ENCODE results near the gene CNTNAP2. TPM values are rescaled to one million over a fixed set of nuclear protein-coding genes. Genes with fewer than 3 reads are reported as not detected.
A peak's percentile ranks its signal among the peaks of the same experiment; 100 is the strongest.

Gene CNTNAP2
- total RNA-seq, 1 donor from 2014 or later = 0.48 TPM

GRCh38 chr7:148144827-148145226 is 2028.2 kb downstream of the CNTNAP2 start:
- ATAC-seq (ENCODE audit: poor library complexity) (no peak), DNase-seq (no peak)
- intact Hi-C loops (cut with DNase I) = no loop called here

DNA sequence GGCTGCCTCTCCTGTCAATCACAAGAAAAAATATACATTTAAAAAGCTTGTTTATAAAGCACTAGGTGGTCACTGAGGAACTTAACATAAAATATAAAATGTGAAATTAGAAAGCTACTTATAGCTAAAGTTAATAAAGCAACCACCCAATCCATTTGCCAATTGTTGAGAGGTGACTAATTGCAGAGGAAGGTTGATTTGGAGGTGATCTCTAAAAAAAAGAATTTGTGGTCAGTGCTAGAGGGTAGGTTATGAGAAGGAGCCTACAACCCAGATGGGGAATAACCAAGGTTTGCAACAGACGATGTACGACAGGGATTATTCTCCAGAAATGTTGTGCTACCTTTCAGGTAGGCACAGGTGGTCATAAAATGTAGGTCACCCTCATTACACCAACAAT is 2029.7 kb downstream of the CNTNAP2 start:
- intact Hi-C loops (cut with DNase I) = no loop called here
- DNase-seq = no peak
- ATAC-seq (ENCODE audit: poor library complexity) = no peak

DNA sequence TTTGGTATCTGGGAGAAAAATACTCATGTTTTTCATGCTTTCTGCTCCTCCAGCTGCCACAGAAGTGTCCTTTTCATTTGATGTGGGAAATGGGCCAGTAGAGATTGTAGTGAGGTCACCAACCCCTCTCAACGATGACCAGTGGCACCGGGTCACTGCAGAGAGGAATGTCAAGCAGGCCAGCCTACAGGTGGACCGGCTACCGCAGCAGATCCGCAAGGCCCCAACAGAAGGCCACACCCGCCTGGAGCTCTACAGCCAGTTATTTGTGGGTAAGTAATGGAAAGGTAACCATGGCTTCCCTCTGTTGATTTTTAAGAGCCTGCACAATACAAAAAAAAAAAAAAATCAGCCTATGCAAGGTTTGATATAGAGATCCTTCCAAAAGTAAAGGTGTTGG is 2030.8 kb downstream of the CNTNAP2 start:
- ATAC-seq (ENCODE audit: poor library complexity) (no peak), DNase-seq (no peak)
- intact Hi-C loops (cut with DNase I) = no loop called here

- no peak for ATAC-seq (ENCODE audit: poor library complexity)
- no peak for DNase-seq
- intact Hi-C loops (cut with DNase I) = no loop called here
These were observed 2031.9 kb downstream of the CNTNAP2 start for GRCh38 chr7:148148456-148148855.

DNA sequence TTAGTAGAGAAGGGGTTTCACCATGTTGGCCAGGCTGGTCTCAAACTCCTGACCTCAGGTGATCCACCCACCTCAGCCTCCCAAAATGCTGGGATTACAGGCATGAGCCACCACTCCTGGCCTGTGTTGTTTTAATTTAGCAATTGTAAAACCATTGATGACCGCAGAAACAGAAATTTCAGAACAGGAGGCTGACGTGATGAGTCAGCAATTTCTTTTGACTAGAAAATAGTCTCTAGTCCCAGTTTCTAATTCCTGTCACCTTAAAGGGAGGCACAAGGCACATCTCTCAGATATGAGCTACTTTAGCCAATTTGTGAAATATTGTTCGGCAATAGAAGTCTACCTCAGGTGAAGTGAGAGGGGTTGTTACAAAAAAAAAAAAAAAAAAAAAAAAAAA is 2033.1 kb downstream of the CNTNAP2 start:
- DNase-seq = no peak
- intact Hi-C loops (cut with DNase I) = no loop called here
- ATAC-seq (ENCODE audit: poor library complexity) = no peak

DNA sequence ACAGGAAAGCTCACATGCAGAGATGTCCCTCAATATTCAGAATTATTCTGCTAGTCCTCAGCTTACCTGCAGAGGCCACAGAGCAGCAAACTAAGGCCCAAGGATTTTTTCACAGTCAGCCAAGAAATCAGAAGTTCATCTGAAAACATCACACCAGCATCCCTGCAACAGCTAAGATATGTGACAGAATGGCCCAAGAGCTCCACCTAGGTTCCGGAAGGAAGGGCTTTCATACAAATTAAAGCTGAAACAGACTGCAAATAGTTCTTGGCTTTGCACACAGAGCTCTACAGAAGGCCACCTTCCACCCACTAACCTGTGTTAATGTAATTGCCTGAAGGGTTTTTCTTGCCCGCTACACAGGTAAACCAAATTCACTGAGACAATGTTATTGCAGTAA is 2035.2 kb downstream of the CNTNAP2 start:
- intact Hi-C loops (cut with DNase I) = no loop called here
- ATAC-seq (ENCODE audit: poor library complexity) (no peak), DNase-seq (no peak)

DNA sequence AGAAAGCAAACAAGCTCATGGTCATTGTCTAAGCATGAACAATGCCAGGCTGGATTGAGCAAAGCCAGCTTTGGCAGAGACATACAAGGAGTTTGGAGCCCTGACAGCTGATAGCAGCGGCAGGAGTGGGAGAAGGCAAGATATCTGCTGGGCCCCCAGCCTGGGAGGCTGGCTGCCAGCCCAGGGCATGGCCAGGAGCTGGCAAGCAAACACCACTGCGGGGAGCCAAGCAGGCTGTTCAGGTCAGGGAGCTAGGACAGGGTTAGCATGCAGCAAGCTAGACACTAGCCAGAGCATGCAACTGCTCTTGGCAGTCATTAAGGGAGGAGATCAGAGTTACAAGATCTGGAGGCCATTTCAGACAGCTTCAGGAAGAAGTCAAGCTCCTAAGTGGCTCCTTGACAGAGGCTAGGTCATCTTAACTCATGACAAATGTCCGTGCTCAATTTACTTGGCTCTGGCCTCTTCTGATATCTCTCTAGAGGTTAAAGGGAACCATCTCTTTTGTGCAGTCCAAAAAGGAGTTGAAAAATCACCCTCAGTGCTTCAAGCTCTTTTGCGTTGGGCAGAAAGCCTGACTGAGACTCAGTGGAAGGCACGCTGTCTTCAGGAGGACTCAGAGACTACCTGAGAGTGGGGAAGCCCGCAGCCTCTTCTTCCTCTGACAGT is 2037.1 kb downstream of the CNTNAP2 start:
- intact Hi-C loops (cut with DNase I) = no loop called here
- DNase-seq (peak; percentile 86), ATAC-seq (ENCODE audit: poor library complexity) (peak; percentile 98)

GRCh38 chr7:148155000-148155399 is 2038.4 kb downstream of the CNTNAP2 start:
- no peak for ATAC-seq (ENCODE audit: poor library complexity)
- no peak for DNase-seq
- intact Hi-C loops (cut with DNase I) = no loop called here

GRCh38 chr7:148155826-148156225 is 2039.2 kb downstream of the CNTNAP2 start:
- ATAC-seq (ENCODE audit: poor library complexity) (no peak), DNase-seq (no peak)
- intact Hi-C loops (cut with DNase I) = no loop called here

DNA sequence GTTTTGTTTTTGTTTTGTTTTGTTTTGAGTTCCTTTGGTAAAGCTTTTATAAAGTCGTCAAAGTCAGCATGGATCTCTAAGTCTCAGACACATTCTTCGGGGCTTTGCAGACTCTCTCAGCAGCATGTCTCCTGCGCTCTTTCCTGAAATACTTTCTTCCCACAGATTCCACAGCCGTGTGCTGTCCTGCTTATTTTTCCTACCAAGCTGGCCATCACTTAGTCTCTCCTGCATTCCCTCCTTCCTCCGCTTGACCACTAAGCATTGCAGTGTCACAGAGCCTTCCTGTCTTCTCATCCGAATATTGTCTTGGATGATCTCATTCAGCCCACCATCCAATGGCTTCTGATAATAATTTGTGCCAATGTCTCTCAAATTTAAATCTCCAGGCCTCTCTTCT is 2039.6 kb downstream of the CNTNAP2 start:
- intact Hi-C loops (cut with DNase I) = no loop called here
- ATAC-seq (ENCODE audit: poor library complexity) (no peak), DNase-seq (no peak)

DNA sequence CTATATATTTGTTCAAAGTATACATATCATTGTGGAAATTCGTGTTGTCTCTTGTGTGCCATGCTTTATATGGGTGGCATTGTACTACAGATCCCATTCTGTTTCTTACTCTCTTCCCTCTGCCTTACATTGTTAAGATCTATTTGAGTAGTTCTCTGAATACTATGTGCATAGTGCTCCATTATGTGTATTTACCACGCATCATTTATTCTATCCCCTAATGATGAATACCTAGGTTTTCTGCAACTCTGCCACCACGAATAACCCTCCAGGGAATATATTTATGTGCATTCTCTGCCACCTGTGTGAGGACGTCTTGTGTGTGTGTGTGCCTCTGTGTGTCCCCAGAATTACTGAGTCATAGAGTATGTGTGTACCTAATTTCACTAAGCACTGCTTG is 2042.7 kb downstream of the CNTNAP2 start:
- ATAC-seq (ENCODE audit: poor library complexity) (no peak), DNase-seq (no peak)
- intact Hi-C loops (cut with DNase I) = no loop called here

- DNase-seq (no peak), ATAC-seq (ENCODE audit: poor library complexity) (no peak)
- intact Hi-C loops (cut with DNase I) = no loop called here
These were observed 2045.2 kb downstream of the CNTNAP2 start for GRCh38 chr7:148161776-148162175.

GRCh38 chr7:148162808-148163207 is 2046.2 kb downstream of the CNTNAP2 start:
- no peak for DNase-seq
- ATAC-seq (ENCODE audit: poor library complexity) = no peak
- intact Hi-C loops (cut with DNase I) = no loop called here

GRCh38 chr7:148163246-148163645 is 2046.6 kb downstream of the CNTNAP2 start:
- ATAC-seq (ENCODE audit: poor library complexity) (no peak), DNase-seq (no peak)
- intact Hi-C loops (cut with DNase I) = no loop called here

- intact Hi-C loops (cut with DNase I) = no loop called here
These were observed 2056.3 kb downstream of the CNTNAP2 start for GRCh38 chr7:148172920-148173319.

DNA sequence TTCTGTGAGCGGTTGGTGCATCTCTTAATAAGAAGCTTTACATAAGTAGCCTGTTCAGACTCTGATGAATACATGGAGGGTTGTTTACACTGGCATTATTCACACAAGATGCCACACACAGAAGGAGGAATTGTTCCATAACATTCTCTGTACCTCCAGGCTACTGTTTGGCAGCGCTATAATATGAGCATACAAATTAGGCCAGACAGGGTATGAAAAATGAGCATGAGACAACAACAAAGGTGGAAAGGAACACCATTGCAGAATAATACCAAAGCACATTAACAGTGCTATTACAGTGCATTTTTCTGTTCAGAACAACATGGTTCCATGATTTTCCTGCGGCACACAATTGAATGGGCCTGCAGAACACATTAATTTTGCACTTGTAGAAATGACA is 2056.8 kb downstream of the CNTNAP2 start:
- intact Hi-C loops (cut with DNase I) = no loop called here
- DNase-seq (no peak), ATAC-seq (ENCODE audit: poor library complexity) (no peak)

More at GRCh38 chr7:148172920-148173319, 2056.3 kb downstream of the CNTNAP2 start:
- ATAC-seq (ENCODE audit: poor library complexity) = no peak
- no peak for DNase-seq

DNA sequence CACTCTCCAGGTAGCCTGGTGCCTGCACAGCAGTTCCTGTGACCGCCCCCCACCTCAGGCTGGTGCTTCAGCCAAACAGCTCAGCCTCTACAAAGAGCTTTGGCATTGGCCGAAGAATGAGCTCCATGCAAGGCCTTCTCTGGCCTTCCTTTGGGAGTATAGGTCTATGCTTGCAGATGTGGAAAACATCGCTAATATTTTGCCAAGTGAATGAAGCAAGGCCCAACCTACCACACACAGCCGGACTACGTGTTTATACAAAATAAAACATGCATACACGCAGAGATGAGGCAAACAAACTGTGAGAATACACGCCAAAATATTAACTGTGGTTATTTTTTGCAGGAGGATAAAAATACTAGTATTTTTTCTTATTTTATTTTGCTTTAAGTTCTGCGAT is 2057.8 kb downstream of the CNTNAP2 start:
- intact Hi-C loops (cut with DNase I) = no loop called here
- no peak for DNase-seq
- ATAC-seq (ENCODE audit: poor library complexity) = no peak

DNA sequence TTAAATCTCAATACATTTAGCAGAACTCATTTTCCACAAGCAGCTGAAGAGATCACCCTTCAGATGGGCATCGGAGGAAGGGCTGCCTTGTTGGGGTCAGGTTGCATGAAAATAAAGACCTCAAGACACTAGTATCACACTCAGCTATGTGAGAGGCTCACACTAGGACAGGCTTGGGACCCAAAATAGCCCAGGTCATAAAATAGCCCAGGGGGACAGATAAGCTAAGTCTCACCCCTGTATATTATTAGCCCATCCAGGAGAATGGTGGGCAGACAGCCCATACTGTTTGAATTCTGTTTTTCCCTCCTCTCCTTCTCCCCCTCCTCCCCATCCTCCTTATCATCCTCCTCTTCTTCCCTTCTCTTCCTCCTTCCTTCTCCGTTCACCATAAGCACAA is 2058.9 kb downstream of the CNTNAP2 start:
- intact Hi-C loops (cut with DNase I) = no loop called here
- peak; percentile 76 for ATAC-seq (ENCODE audit: poor library complexity)
- no peak for DNase-seq

DNA sequence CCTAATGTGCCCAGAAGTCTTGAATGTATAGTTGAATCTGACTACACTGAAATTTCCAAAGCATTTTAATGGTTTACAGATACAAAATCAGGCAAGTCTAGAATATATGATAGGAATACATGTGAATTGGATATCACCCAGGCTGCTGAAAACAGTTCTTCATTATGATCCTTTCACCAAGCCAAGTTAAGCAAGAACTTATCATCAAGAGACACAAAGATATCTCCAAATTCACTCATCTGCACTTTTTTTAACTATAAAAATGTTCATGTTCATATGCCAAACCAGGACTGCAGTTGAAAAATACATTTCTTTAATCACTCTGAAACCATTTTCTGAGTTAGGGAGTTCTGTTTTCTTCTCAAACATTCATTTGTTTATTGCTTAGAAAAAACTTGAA is 2061.4 kb downstream of the CNTNAP2 start:
- intact Hi-C loops (cut with DNase I) = no loop called here
- no peak for ATAC-seq (ENCODE audit: poor library complexity)
- no peak for DNase-seq

DNA sequence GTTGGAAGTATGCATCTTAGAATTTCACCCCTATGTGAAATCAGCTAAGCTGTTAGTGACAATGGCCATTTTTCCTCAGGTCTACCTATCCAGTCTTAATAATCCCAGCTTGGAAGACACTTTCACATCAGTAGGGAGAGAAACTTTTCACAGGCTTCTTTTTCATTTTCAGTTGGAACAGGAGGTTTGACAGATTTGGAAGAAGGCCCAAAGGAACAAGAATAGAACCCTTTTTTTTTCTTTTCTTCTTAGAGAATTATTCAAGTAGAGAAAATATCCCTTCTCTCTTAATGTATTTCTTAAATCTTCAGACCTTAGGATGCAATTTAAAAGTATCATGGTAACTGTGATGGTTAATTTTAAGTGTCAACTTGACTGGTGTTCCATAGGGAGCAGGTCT is 2063.5 kb downstream of the CNTNAP2 start:
- intact Hi-C loops (cut with DNase I) = no loop called here

DNA sequence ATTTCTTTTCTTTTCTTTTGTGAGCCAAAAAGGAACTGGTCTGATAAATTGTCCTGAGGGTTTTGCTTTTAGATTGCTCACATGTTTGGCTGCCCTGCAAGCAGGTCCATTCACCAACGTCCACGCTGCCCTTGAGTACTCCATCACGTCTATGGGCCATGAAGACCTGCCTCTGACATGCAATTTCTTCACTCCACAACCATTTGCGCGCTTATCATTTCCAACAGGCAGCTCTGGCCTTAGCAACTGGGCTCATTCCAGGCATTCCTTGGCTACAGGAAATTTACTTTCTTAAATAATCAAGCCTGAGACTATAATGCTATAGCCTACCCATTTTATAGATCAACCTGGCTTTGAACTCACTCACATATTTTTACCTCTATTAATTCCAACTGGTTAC is 2065.7 kb downstream of the CNTNAP2 start:
- ATAC-seq (ENCODE audit: poor library complexity) = peak; percentile 79

More for the DNA sequence above, 2063.5 kb downstream of the CNTNAP2 start:
- ATAC-seq (ENCODE audit: poor library complexity) (no peak), DNase-seq (no peak)

More for the DNA sequence above, 2065.7 kb downstream of the CNTNAP2 start:
- DNase-seq = no peak
- intact Hi-C loops (cut with DNase I) = no loop called here

All from Right ventricle myocardium superior (tissue), 1 donor.